ENCODE results near the gene ZCCHC17.

Gene ZCCHC17

DNA sequence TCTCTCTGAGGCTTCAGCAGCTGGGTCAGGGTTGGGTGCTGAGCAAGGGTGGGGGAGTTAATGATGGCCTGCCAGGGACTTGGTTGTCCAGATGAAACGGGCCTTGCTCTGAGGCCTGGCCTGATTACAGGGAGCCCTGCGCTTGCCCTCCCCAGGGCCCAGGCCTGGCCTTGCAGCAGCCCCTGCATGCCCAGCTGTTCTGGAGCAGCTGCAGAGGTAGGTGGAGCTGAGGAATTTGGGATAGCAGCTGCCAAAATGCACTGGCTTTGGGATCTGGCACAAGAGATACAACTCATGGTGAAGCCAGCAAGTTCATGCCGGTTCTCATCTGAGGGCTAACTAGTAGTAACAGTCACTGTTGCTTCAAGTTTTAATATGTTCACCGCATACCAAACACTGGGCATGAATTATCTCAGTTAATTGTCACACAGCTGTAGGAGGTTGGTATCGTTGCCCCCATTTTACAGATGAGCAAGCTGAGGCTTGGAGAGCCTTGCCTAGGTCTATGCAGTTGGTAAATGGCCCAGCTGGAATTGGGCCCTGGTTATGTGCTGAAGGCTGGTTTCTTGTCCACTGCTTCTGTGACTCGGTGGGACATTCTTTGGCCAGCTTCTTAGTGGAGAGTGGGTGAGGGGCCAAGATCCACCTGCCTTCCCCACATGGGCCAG lies 108.9 kb downstream of the ZCCHC17 start:
- TF ChIP-seq, protein P1, sequence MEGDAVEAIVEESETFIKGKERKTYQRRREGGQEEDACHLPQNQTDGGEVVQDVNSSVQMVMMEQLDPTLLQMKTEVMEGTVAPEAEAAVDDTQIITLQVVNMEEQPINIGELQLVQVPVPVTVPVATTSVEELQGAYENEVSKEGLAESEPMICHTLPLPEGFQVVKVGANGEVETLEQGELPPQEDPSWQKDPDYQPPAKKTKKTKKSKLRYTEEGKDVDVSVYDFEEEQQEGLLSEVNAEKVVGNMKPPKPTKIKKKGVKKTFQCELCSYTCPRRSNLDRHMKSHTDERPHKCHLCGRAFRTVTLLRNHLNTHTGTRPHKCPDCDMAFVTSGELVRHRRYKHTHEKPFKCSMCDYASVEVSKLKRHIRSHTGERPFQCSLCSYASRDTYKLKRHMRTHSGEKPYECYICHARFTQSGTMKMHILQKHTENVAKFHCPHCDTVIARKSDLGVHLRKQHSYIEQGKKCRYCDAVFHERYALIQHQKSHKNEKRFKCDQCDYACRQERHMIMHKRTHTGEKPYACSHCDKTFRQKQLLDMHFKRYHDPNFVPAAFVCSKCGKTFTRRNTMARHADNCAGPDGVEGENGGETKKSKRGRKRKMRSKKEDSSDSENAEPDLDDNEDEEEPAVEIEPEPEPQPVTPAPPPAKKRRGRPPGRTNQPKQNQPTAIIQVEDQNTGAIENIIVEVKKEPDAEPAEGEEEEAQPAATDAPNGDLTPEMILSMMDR (IDR thresholded peaks at IDR 0.05) = no peak
- no peaks in the 10 kb centered on the region for H3K9me3 ChIP-seq
- H3K27me3 ChIP-seq = peaks cover 12% of the 10 kb centered on the region
- H3K4me3 ChIP-seq (ENCODE audit: low read depth in 1 of 2, low read length in 1 of 2) = no peak overlapping the region
- H3K4me1 ChIP-seq (ENCODE audit: control insufficient read depth in 1 of 2, insufficient read depth in 1 of 2, low read depth in 1 of 2, low read length in 1 of 2) = peaks cover 0 to 2% of the 10 kb centered on the region in 2 experiments
- H3K36me3 ChIP-seq = no peaks in the 10 kb centered on the region
- no peak overlapping the region for H3K27ac ChIP-seq

DNA sequence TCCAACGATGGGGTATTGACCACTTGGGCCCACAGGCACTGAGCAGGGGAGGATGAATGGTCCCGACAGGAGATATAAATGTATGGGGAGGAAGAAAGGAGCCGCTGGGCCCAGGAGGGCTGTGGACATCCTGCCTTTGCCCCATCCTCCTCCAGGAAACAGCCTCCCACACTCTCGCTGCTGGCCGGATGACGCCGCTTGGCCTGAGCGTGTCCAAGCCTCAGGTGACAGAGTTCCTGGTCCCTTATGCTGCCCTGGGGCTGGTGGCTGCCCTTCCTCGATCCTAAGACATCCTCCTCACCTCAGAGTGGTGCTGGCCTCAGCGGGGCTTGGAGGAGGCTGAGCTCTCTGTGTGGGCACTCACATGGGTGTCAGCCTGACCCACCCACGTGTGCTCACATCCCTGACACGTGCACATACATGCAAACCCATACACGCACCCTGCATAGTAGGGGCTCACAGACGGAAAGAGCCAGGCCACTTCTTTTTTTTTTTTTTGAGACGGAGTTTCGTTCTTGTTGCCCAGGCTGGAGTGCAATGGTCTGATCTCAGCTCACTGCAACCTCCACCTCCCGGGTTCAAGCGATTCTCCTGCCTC lies 110.3 kb downstream of the ZCCHC17 start:
- Histone ChIP-seq H3K27me3 (peaks cover 26% of the 10 kb centered on the region), H3K36me3 (no peaks in the 10 kb centered on the region), H3K4me1 (ENCODE audit: control insufficient read depth in 1 of 2, insufficient read depth in 1 of 2, low read depth in 1 of 2, low read length in 1 of 2) (no peaks in the 10 kb centered on the region), H3K9me3 (no peaks in the 10 kb centered on the region), H3K27ac (no peak overlapping the region), H3K4me3 (ENCODE audit: low read depth in 1 of 2, low read length in 1 of 2) (no peak overlapping the region)
- TF ChIP-seq, protein P1 (IDR thresholded peaks at IDR 0.05) = no peak

DNA sequence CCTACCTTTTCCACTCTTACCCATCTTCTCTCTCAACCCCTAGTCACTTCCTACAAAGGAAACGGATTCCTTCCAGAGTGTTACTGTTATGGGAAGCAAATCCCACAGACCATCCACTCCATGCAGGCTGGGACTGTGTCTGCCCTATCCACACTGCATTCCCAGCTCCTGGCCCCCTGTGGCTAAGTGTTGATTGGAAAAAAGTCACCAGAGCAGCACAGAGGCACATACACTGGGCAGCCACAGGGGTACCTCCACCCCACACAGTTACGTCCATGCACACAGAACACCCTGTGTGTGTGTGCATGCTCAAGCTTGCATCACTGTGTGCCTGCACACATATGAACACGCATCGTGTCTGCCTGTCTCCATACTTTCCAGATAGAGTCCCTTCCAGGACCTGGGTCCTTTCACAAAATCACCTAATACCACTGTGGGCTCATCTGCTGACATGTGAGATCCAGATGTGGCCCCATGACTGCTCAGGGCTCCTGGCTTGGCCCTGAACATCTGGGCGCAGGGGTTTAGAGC lies 112.0 kb downstream of the ZCCHC17 start:
- H3K4me1 ChIP-seq (ENCODE audit: control insufficient read depth in 1 of 2, insufficient read depth in 1 of 2, low read depth in 1 of 2, low read length in 1 of 2) = peaks cover 6 to 11% of the 10 kb centered on the region in 2 experiments
- H3K9me3 ChIP-seq = no peaks in the 10 kb centered on the region
- H3K27ac ChIP-seq = no peak overlapping the region
- peaks cover 43% of the 10 kb centered on the region for H3K27me3 ChIP-seq
- H3K4me3 ChIP-seq (ENCODE audit: low read depth in 1 of 2, low read length in 1 of 2) = no peak overlapping the region
- TF ChIP-seq, protein P1 (IDR thresholded peaks at IDR 0.05) = no peak
- no peaks in the 10 kb centered on the region for H3K36me3 ChIP-seq

DNA sequence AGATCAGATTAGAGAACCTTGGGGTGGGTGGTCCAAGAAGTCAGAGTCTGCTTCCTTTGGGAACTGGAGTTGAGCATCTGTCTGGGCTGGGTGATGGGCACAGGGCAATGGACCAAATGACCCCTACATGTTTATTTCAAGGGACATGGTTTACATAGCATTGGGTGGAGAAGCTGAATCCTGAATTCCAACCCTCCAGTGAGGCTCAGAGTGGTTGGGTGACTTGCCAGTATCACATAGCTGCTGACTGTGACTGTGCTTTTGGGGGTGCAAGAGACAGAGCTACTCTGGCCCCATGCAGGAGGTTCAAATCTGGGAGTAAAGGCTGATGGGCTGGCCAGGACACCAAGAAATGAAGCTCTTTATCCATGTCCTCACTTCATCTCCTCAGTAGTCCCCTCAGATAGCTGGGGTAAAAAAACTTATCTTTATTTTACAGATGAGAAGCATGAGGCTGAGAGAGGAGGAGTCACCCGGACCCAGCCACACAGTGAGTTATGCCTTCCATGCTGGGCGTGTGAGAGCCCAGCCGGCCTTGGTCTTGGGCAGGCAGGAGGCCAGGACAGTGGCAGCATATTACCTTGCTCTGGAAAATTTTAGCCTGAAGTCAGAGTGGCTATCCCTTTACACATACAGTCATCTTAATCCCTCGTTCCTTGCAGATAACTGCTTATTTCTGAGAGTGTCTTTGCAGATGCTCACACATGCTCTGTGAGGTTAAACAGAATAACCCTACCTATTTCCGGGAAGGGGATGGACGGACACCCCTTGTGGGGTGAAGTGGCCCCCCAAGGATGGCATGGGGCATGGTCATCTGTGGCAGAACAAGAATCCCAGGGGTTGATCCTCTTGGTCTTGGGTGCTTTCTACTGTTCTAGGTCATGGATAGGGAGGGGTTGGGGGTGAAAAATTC lies 113.4 kb downstream of the ZCCHC17 start:
- Histone ChIP-seq H3K27me3 (peaks cover 56% of the 10 kb centered on the region), H3K4me1 (ENCODE audit: control insufficient read depth in 1 of 2, insufficient read depth in 1 of 2, low read depth in 1 of 2, low read length in 1 of 2) (peaks cover 9 to 14% of the 10 kb centered on the region in 2 experiments), H3K4me3 (ENCODE audit: low read depth in 1 of 2, low read length in 1 of 2) (no peak overlapping the region), H3K27ac (no peak overlapping the region), H3K9me3 (no peaks in the 10 kb centered on the region), H3K36me3 (no peaks in the 10 kb centered on the region)
- TF ChIP-seq, protein P1 (IDR thresholded peaks at IDR 0.05) = no peak

DNA sequence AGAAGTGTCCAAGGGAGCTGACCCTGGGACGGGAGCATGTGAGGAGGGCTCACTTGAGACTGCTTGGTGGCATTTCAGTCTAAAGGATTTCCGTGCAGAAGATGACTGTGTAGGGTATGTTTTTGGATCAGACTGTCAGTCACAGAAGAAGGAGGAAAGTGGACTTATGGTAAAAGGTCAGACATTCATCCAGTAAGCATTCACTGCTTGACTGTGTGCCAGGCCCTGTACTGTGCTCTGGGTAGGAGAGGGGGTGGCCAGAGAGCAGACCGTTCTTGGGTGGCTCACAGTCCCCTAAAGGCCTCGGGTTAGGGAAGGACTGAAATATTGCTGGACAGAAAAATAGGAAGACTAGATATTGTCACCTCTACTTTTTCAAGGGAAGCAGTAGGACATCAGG lies 114.0 kb downstream of the ZCCHC17 start:
- Histone ChIP-seq H3K27me3 (peaks cover 63% of the 10 kb centered on the region), H3K27ac (no peak overlapping the region)

More for the DNA sequence above, 114.0 kb downstream of the ZCCHC17 start:
- H3K4me1 ChIP-seq (ENCODE audit: control insufficient read depth in 1 of 2, insufficient read depth in 1 of 2, low read depth in 1 of 2, low read length in 1 of 2) = peaks cover 9 to 14% of the 10 kb centered on the region in 2 experiments
- H3K9me3 ChIP-seq = no peaks in the 10 kb centered on the region
- TF ChIP-seq, protein P1 (IDR thresholded peaks at IDR 0.05) = no peak
- no peaks in the 10 kb centered on the region for H3K36me3 ChIP-seq
- no peak overlapping the region for H3K4me3 ChIP-seq (ENCODE audit: low read depth in 1 of 2, low read length in 1 of 2)
